Measurements from ENCODE around the gene LRAT.

The LRAT gene

GRCh38 chr4:154757713-154758112 lies 13.9 kb downstream of the LRAT start:
- no peak for DNase-seq (ENCODE audit: low read depth)
- TF ChIP-seq CTCF (IDR thresholded peaks at IDR 0.05; ENCODE audit: low read depth, low read length, missing control alignments), result no peak
- H3K4me3 ChIP-seq (ENCODE audit: low read depth, low read length), result no peak overlapping the region

GRCh38 chr4:154760895-154761294 lies 17.1 kb downstream of the LRAT start:
- no peak for TF ChIP-seq CTCF (IDR thresholded peaks at IDR 0.05; ENCODE audit: low read depth, low read length, missing control alignments)
- H3K4me3 ChIP-seq (ENCODE audit: low read depth, low read length), result no peak overlapping the region
- DNase-seq (ENCODE audit: low read depth), result no peak

- H3K4me3 ChIP-seq (ENCODE audit: low read depth, low read length), result no peak overlapping the region
- no peak for TF ChIP-seq CTCF (IDR thresholded peaks at IDR 0.05; ENCODE audit: low read depth, low read length, missing control alignments)
- no peak for DNase-seq (ENCODE audit: low read depth)
These were observed 34.5 kb downstream of the LRAT start for GRCh38 chr4:154778264-154778663.

- H3K4me3 ChIP-seq (ENCODE audit: low read depth, low read length), result no peak overlapping the region
- TF ChIP-seq CTCF (IDR thresholded peaks at IDR 0.05; ENCODE audit: low read depth, low read length, missing control alignments), result peak; percentile 34
- DNase-seq (ENCODE audit: low read depth), result no peak
These were observed 35.7 kb downstream of the LRAT start for GRCh38 chr4:154779362-154779947.

- DNase-seq (ENCODE audit: low read depth), result no peak
- H3K4me3 ChIP-seq (ENCODE audit: low read depth, low read length), result no peak within 1 kb of the TSS
- TF ChIP-seq CTCF (IDR thresholded peaks at IDR 0.05; ENCODE audit: low read depth, low read length, missing control alignments), result no peak
These were observed 37.6 kb downstream of the LRAT start, which contains the start of gene RBM46 for GRCh38 chr4:154781126-154781982. RBM46 (plus strand) TSS chr4:154781272; CDS start chr4:154796753, 15,481 bp downstream.

- no peak for DNase-seq (ENCODE audit: low read depth)
- TF ChIP-seq CTCF (IDR thresholded peaks at IDR 0.05; ENCODE audit: low read depth, low read length, missing control alignments), result no peak
- no peak overlapping the region for H3K4me3 ChIP-seq (ENCODE audit: low read depth, low read length)
These were observed 38.1 kb downstream of the LRAT start for GRCh38 chr4:154781983-154782293.

All from GM12864 (cell line).